ENCODE measurements around the gene FRG2. TPM values are rescaled to one million over a fixed set of nuclear protein-coding genes. Genes with fewer than 3 reads are reported as not detected.
"Not testable (repeated sequence)": the region's sequence is repeated elsewhere in the genome, so short reads cannot be mapped to it uniquely, and the experiment has no call there.

The FRG2 gene
- not detected for total RNA-seq
- polyA plus RNA-seq, result not detected
- long read RNA-seq, donor 1, result 0 reads
- long read RNA-seq, donor 2, result 0 reads
- long read RNA-seq, donor 3, result 0 reads
- long read RNA-seq, donor 4, result 0 reads
- long read RNA-seq, donor 5, result 0 reads

DNA sequence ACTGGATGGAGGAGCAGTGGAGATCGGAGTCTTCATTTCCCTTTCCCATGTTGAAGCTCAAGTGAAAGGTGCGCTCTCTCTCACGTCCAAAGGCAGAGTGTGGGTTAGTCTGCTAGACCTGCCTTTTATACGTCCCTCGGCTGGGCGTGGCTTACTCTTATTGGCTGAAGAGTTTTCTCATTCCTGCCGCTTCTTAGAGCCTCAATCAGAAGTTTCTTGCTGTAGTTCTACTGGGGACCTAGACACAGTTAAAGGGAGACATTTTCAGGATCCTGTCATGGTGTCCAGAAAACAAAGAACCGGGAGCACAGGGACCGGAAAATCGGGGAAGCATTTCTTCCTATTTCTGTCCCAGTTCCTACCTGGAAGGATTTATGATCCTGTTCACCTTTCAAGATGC is at the start of gene FRG2:
Gene FRG2 (minus strand): TSS at position 101 of the 400 bp plus-strand sequence. CDS start 52 bp downstream, at position 49.
- not testable (repeated sequence) for H3K27me3 ChIP-seq (ENCODE audit: control insufficient read depth in 3 of 3, insufficient read depth in 3 of 3, low read length in 2 of 3); H3K9me3 ChIP-seq (ENCODE audit: control insufficient read depth in 4 of 4, insufficient read depth in 3 of 4, low read length in 3 of 4); H3K4me3 ChIP-seq; H3K36me3 ChIP-seq (ENCODE audit: control insufficient read depth in 4 of 4, insufficient read depth in 4 of 4, low read length in 4 of 4); H3K4me1 ChIP-seq (ENCODE audit: control insufficient read depth in 5 of 5, insufficient read depth in 5 of 5, low read length in 5 of 5); H3K9ac ChIP-seq (ENCODE audit: insufficient read depth in 1 of 2, low read length in 2 of 2); ATAC-seq (ENCODE audit: insufficient read depth, low FRiP score); DNase-seq; H3K27ac ChIP-seq (ENCODE audit: low read depth in 1 of 2, low read length in 1 of 2)
- WGBS, 2 donors, result 89 to 100% methylated on average over 1 to 2 of the region's 10 CpGs

DNA sequence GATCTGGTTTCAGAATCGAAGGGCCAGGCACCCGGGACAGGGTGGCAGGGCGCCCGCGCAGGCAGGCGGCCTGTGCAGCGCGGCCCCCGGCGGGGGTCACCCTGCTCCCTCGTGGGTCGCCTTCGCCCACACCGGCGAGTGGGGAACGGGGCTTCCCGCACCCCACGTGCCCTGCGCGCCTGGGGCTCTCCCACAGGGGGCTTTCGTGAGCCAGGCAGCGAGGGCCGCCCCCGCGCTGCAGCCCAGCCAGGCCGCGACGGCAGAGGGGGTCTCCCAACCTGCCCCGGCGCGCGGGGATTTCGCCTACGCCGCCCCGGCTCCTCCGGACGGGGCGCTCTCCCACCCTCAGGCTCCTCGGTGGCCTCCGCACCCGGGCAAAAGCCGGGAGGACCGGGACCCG is 41.3 kb upstream of the FRG2 start:
- H3K27me3 ChIP-seq (ENCODE audit: control insufficient read depth in 3 of 3, insufficient read depth in 3 of 3, low read length in 2 of 3); H3K9ac ChIP-seq (ENCODE audit: insufficient read depth in 1 of 2, low read length in 2 of 2); H3K4me1 ChIP-seq (ENCODE audit: control insufficient read depth in 5 of 5, insufficient read depth in 5 of 5, low read length in 5 of 5); ATAC-seq (ENCODE audit: insufficient read depth, low FRiP score); H3K9me3 ChIP-seq (ENCODE audit: control insufficient read depth in 4 of 4, insufficient read depth in 3 of 4, low read length in 3 of 4); H3K36me3 ChIP-seq (ENCODE audit: control insufficient read depth in 4 of 4, insufficient read depth in 4 of 4, low read length in 4 of 4); DNase-seq; H3K4me3 ChIP-seq; H3K27ac ChIP-seq (ENCODE audit: low read depth in 1 of 2, low read length in 1 of 2): not testable (repeated sequence)
- WGBS, 2 donors, result 42 to 65% methylated on average over 35 to 37 of the region's 45 CpGs

- not testable (repeated sequence) for DNase-seq; H3K4me3 ChIP-seq; H3K27me3 ChIP-seq (ENCODE audit: control insufficient read depth in 3 of 3, insufficient read depth in 3 of 3, low read length in 2 of 3); H3K9me3 ChIP-seq (ENCODE audit: control insufficient read depth in 4 of 4, insufficient read depth in 3 of 4, low read length in 3 of 4); H3K36me3 ChIP-seq (ENCODE audit: control insufficient read depth in 4 of 4, insufficient read depth in 4 of 4, low read length in 4 of 4); H3K27ac ChIP-seq (ENCODE audit: low read depth in 1 of 2, low read length in 1 of 2); H3K9ac ChIP-seq (ENCODE audit: insufficient read depth in 1 of 2, low read length in 2 of 2); H3K4me1 ChIP-seq (ENCODE audit: control insufficient read depth in 5 of 5, insufficient read depth in 5 of 5, low read length in 5 of 5); ATAC-seq (ENCODE audit: insufficient read depth, low FRiP score)
- WGBS, 2 donors, result 28% methylated on average over 3 of the region's 3 CpGs; no CpG with 5 or more reads in 1 of the 2 donors
Measured at GRCh38 chr4:190064805-190065204, 37.7 kb upstream of the FRG2 start.

DNA sequence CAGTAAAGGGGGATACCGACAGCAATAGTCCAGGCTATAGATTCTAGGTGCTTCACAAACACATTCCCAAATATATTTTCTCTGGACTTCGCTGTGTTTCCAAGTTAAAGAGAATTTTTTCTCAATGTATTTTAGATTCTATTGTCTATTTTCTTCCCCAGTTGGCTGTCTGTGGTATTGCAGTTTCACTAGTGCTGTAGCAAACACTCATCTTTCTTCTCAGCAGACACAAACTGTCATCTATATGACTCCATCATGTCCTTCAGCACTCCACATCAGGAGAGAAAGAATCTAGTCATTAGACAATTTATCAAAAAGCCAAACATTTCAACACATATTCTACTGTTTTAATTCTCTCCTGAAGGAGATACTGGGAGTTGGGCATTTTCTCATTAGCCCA is 37.3 kb upstream of the FRG2 start, which contains the start of gene DBET:
Gene DBET (plus strand): TSS at position 161 of the 400 bp plus-strand sequence.
- not testable (repeated sequence) for DNase-seq; H3K27ac ChIP-seq (ENCODE audit: low read depth in 1 of 2, low read length in 1 of 2); ATAC-seq (ENCODE audit: insufficient read depth, low FRiP score); H3K9me3 ChIP-seq (ENCODE audit: control insufficient read depth in 4 of 4, insufficient read depth in 3 of 4, low read length in 3 of 4); H3K36me3 ChIP-seq (ENCODE audit: control insufficient read depth in 4 of 4, insufficient read depth in 4 of 4, low read length in 4 of 4); H3K9ac ChIP-seq (ENCODE audit: insufficient read depth in 1 of 2, low read length in 2 of 2); H3K4me3 ChIP-seq; H3K27me3 ChIP-seq (ENCODE audit: control insufficient read depth in 3 of 3, insufficient read depth in 3 of 3, low read length in 2 of 3); H3K4me1 ChIP-seq (ENCODE audit: control insufficient read depth in 5 of 5, insufficient read depth in 5 of 5, low read length in 5 of 5)
- 39% methylated on average over 2 of the region's 2 CpGs; no CpG with 5 or more reads in 1 of the 2 donors for WGBS, 2 donors

- WGBS, 2 donors, result 63 to 69% methylated on average over 3 to 4 of the region's 4 CpGs
- not testable (repeated sequence) for H3K9ac ChIP-seq (ENCODE audit: insufficient read depth in 1 of 2, low read length in 2 of 2); H3K27ac ChIP-seq (ENCODE audit: low read depth in 1 of 2, low read length in 1 of 2); H3K36me3 ChIP-seq (ENCODE audit: control insufficient read depth in 4 of 4, insufficient read depth in 4 of 4, low read length in 4 of 4); H3K9me3 ChIP-seq (ENCODE audit: control insufficient read depth in 4 of 4, insufficient read depth in 3 of 4, low read length in 3 of 4); DNase-seq; H3K27me3 ChIP-seq (ENCODE audit: control insufficient read depth in 3 of 3, insufficient read depth in 3 of 3, low read length in 2 of 3); H3K4me3 ChIP-seq; ATAC-seq (ENCODE audit: insufficient read depth, low FRiP score); H3K4me1 ChIP-seq (ENCODE audit: control insufficient read depth in 5 of 5, insufficient read depth in 5 of 5, low read length in 5 of 5)
Measured at GRCh38 chr4:190058997-190059396, 31.9 kb upstream of the FRG2 start.

GRCh38 chr4:190049378-190050239 is 22.6 kb upstream of the FRG2 start:
- not testable (repeated sequence) for H3K36me3 ChIP-seq (ENCODE audit: control insufficient read depth in 4 of 4, insufficient read depth in 4 of 4, low read length in 4 of 4); H3K9me3 ChIP-seq (ENCODE audit: control insufficient read depth in 4 of 4, insufficient read depth in 3 of 4, low read length in 3 of 4); H3K27me3 ChIP-seq (ENCODE audit: control insufficient read depth in 3 of 3, insufficient read depth in 3 of 3, low read length in 2 of 3); ATAC-seq (ENCODE audit: insufficient read depth, low FRiP score); H3K4me1 ChIP-seq (ENCODE audit: control insufficient read depth in 5 of 5, insufficient read depth in 5 of 5, low read length in 5 of 5); H3K27ac ChIP-seq (ENCODE audit: low read depth in 1 of 2, low read length in 1 of 2); H3K9ac ChIP-seq (ENCODE audit: insufficient read depth in 1 of 2, low read length in 2 of 2); DNase-seq; H3K4me3 ChIP-seq
- 36 to 50% methylated on average over 4 to 8 of the region's 28 CpGs for WGBS, 2 donors

- not testable (repeated sequence) for ATAC-seq (ENCODE audit: insufficient read depth, low FRiP score); H3K4me1 ChIP-seq (ENCODE audit: control insufficient read depth in 5 of 5, insufficient read depth in 5 of 5, low read length in 5 of 5); H3K27ac ChIP-seq (ENCODE audit: low read depth in 1 of 2, low read length in 1 of 2); DNase-seq; H3K9me3 ChIP-seq (ENCODE audit: control insufficient read depth in 4 of 4, insufficient read depth in 3 of 4, low read length in 3 of 4); H3K9ac ChIP-seq (ENCODE audit: insufficient read depth in 1 of 2, low read length in 2 of 2); H3K27me3 ChIP-seq (ENCODE audit: control insufficient read depth in 3 of 3, insufficient read depth in 3 of 3, low read length in 2 of 3); H3K36me3 ChIP-seq (ENCODE audit: control insufficient read depth in 4 of 4, insufficient read depth in 4 of 4, low read length in 4 of 4); H3K4me3 ChIP-seq
- 14 to 19% methylated on average over 1 of the region's 12 CpGs for WGBS, 2 donors
Measured at GRCh38 chr4:190047627-190048026, 20.6 kb upstream of the FRG2 start.

DNA sequence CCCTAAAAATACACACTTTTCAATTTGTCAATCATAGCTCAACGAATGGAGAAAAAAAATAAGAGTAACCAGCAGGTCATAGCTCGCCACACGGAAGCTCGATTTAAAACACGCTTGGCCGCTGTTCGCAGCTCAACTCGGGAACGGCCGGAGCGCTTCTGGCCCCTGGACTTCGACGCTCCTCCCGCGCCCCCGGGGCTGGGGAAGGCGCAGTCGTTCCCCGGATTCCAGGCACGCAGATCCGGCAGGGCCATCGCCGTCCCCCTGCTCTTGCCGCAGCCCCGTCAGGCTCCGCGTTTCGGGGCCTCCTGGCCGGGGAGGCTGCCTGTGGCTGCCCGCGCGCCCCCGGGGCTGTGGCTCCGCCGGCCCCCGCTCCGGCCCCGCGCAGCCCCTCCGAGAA is 13.8 kb upstream of the FRG2 start:
- H3K27me3 ChIP-seq (ENCODE audit: control insufficient read depth in 3 of 3, insufficient read depth in 3 of 3, low read length in 2 of 3); H3K9ac ChIP-seq (ENCODE audit: insufficient read depth in 1 of 2, low read length in 2 of 2); ATAC-seq (ENCODE audit: insufficient read depth, low FRiP score); H3K4me1 ChIP-seq (ENCODE audit: control insufficient read depth in 5 of 5, insufficient read depth in 5 of 5, low read length in 5 of 5); DNase-seq; H3K9me3 ChIP-seq (ENCODE audit: control insufficient read depth in 4 of 4, insufficient read depth in 3 of 4, low read length in 3 of 4); H3K27ac ChIP-seq (ENCODE audit: low read depth in 1 of 2, low read length in 1 of 2); H3K4me3 ChIP-seq; H3K36me3 ChIP-seq (ENCODE audit: control insufficient read depth in 4 of 4, insufficient read depth in 4 of 4, low read length in 4 of 4): not testable (repeated sequence)
- WGBS, 2 donors, result 30 to 33% methylated on average over 28 of the region's 40 CpGs
